Measurements from ENCODE around the gene LGALS9.
"Not testable (repeated sequence)": the region's sequence is repeated elsewhere in the genome, so short reads cannot be mapped to it uniquely, and the experiment has no call there.

Gene LGALS9

GRCh38 chr17:27636005-27636520, 5.1 kb downstream of the LGALS9 start:
- H3K4me3 ChIP-seq (ENCODE audit: insufficient read depth, low read depth, low read length); H3K9me3 ChIP-seq (ENCODE audit: control insufficient read depth, low read length); H3K36me3 ChIP-seq (ENCODE audit: control insufficient read depth, insufficient read depth, low read length); H3K27me3 ChIP-seq (ENCODE audit: control insufficient read depth, insufficient read depth, low read length, poor library complexity, severe bottlenecking); H3K27ac ChIP-seq (ENCODE audit: insufficient read depth, low read depth, low read length, poor library complexity, severe bottlenecking); H3K4me1 ChIP-seq (ENCODE audit: control insufficient read depth, insufficient read depth, low read length): not testable (repeated sequence)
- WGBS, 2 experiments = 94 to 98% methylated on average over 3 of the region's 3 CpGs

GRCh38 chr17:27637818-27638217, 6.8 kb downstream of the LGALS9 start:
- not testable (repeated sequence) for H3K27me3 ChIP-seq (ENCODE audit: control insufficient read depth, insufficient read depth, low read length, poor library complexity, severe bottlenecking); H3K9me3 ChIP-seq (ENCODE audit: control insufficient read depth, low read length); H3K4me3 ChIP-seq (ENCODE audit: insufficient read depth, low read depth, low read length); H3K36me3 ChIP-seq (ENCODE audit: control insufficient read depth, insufficient read depth, low read length); H3K27ac ChIP-seq (ENCODE audit: insufficient read depth, low read depth, low read length, poor library complexity, severe bottlenecking); H3K4me1 ChIP-seq (ENCODE audit: control insufficient read depth, insufficient read depth, low read length)
- 90 to 100% methylated on average over 1 to 3 of the region's 7 CpGs for WGBS, 2 experiments

DNA sequence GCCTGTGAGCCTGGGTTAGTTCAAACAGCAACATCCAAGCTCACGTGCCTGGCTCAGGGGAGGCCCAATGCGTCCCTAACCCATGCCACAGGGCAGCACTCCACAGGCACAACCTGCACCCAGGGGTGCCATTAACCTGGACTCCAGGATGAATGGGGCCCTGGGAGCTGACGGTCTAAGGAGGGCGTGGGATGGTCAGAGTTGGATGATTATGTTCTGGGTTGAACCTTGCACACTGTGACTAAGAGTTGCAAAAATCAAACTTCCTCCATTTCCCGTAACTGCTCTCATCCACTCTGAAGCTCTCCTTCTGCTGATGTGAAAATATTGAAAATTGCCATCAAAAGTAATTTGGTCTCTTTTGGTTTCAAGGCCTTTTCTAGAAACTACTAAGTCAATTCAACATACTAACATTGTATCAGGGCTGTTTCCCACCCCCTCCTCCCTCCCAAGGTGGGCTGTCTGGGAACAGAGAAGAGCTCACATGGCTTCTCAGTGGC, 7.5 kb downstream of the LGALS9 start:
- not testable (repeated sequence) for H3K36me3 ChIP-seq (ENCODE audit: control insufficient read depth, insufficient read depth, low read length); H3K9me3 ChIP-seq (ENCODE audit: control insufficient read depth, low read length); H3K4me3 ChIP-seq (ENCODE audit: insufficient read depth, low read depth, low read length); H3K4me1 ChIP-seq (ENCODE audit: control insufficient read depth, insufficient read depth, low read length); H3K27me3 ChIP-seq (ENCODE audit: control insufficient read depth, insufficient read depth, low read length, poor library complexity, severe bottlenecking); H3K27ac ChIP-seq (ENCODE audit: insufficient read depth, low read depth, low read length, poor library complexity, severe bottlenecking)
- 90% methylated on average over 1 of the region's 5 CpGs; no CpG with 5 or more reads in 1 of the 2 experiments for WGBS, 2 experiments

DNA sequence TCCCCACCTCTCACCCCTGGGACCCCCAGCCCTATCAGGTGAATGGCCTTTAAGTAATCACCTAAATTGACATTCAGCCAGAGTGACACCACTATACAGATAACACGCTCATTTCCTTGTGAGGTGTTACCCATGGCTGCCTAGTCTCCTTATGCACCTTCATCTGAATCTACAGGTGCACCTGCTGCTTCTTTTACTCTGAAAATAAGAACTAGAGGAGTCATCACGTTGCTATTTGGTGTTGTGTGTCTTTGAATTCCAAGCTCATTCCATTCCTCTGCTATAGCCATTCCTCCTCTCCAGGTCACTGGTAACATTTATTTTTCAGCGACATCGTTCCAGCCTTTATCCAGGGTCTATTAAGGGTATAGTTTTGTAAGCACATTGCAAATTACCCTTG, 9.8 kb downstream of the LGALS9 start:
- WGBS, 2 experiments = 90 to 99% methylated on average over 4 of the region's 4 CpGs

GRCh38 chr17:27644586-27644985, 13.6 kb downstream of the LGALS9 start:
- H3K9me3 ChIP-seq (ENCODE audit: control insufficient read depth, low read length) = no peaks in the 10 kb centered on the region
- no peaks in the 10 kb centered on the region for H3K4me1 ChIP-seq (ENCODE audit: control insufficient read depth, insufficient read depth, low read length)
- no peaks in the 10 kb centered on the region for H3K27me3 ChIP-seq (ENCODE audit: control insufficient read depth, insufficient read depth, low read length, poor library complexity, severe bottlenecking)
- 88% methylated on average over 9 of the region's 9 CpGs for WGBS, 2 experiments
- H3K36me3 ChIP-seq (ENCODE audit: control insufficient read depth, insufficient read depth, low read length) = no peaks in the 10 kb centered on the region
- no peak overlapping the region for H3K27ac ChIP-seq (ENCODE audit: insufficient read depth, low read depth, low read length, poor library complexity, severe bottlenecking)
- no peak overlapping the region for H3K4me3 ChIP-seq (ENCODE audit: insufficient read depth, low read depth, low read length)

More for the DNA sequence above, 9.8 kb downstream of the LGALS9 start:
- Histone ChIP-seq H3K36me3 (ENCODE audit: control insufficient read depth, insufficient read depth, low read length) (no peaks in the 10 kb centered on the region), H3K9me3 (ENCODE audit: control insufficient read depth, low read length) (no peaks in the 10 kb centered on the region), H3K4me1 (ENCODE audit: control insufficient read depth, insufficient read depth, low read length) (no peaks in the 10 kb centered on the region), H3K27me3 (ENCODE audit: control insufficient read depth, insufficient read depth, low read length, poor library complexity, severe bottlenecking) (no peaks in the 10 kb centered on the region), H3K4me3 (ENCODE audit: insufficient read depth, low read depth, low read length) (no peak overlapping the region), H3K27ac (ENCODE audit: insufficient read depth, low read depth, low read length, poor library complexity, severe bottlenecking) (no peak overlapping the region)

DNA sequence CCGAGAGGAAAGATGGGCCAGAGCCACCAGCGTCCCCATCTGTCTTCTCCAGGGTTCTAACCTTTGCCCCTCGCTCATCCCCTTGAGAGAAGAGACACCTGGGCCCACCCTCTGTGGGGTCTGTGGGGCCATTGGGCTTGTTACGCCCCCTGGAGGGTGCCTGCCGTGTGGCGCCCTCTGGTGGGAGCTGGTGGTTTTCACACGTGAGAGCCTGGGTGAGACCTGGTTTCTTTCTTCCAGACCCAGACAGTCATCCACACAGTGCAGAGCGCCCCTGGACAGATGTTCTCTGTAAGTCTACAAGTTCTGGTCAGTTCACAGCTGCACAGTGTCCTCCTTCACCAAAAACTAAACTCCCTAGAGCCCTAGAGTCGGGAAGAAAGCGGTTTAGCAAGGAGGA, 14.6 kb downstream of the LGALS9 start:
- WGBS, 2 experiments = 87 to 91% methylated on average over 2 of the region's 10 CpGs
- H3K27me3 ChIP-seq (ENCODE audit: control insufficient read depth, insufficient read depth, low read length, poor library complexity, severe bottlenecking); H3K36me3 ChIP-seq (ENCODE audit: control insufficient read depth, insufficient read depth, low read length); H3K4me3 ChIP-seq (ENCODE audit: insufficient read depth, low read depth, low read length); H3K9me3 ChIP-seq (ENCODE audit: control insufficient read depth, low read length); H3K4me1 ChIP-seq (ENCODE audit: control insufficient read depth, insufficient read depth, low read length); H3K27ac ChIP-seq (ENCODE audit: insufficient read depth, low read depth, low read length, poor library complexity, severe bottlenecking): not testable (repeated sequence)

DNA sequence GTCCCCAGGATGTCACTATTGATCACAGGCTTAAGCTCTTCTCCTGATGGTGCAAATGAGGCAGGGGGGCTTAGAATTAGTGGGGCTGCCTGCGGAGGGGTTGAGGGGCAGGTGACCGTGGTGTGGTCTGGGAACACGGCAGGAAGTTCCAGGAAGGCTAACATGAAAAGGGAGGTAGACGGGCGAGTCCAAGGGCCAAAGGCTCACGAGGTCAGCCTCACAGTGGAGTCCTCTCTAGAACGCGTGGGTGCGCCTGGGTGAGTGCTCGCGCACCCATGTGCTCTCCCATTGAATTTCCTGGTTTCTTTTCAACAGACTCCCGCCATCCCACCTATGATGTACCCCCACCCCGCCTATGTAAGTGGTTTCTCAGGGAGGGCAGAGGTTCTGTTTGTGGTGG, 15.2 kb downstream of the LGALS9 start:
- Histone ChIP-seq H3K27me3 (ENCODE audit: control insufficient read depth, insufficient read depth, low read length, poor library complexity, severe bottlenecking) (no peaks in the 10 kb centered on the region), H3K9me3 (ENCODE audit: control insufficient read depth, low read length) (no peaks in the 10 kb centered on the region), H3K27ac (ENCODE audit: insufficient read depth, low read depth, low read length, poor library complexity, severe bottlenecking) (no peak overlapping the region), H3K4me3 (ENCODE audit: insufficient read depth, low read depth, low read length) (no peak overlapping the region), H3K4me1 (ENCODE audit: control insufficient read depth, insufficient read depth, low read length) (no peaks in the 10 kb centered on the region), H3K36me3 (ENCODE audit: control insufficient read depth, insufficient read depth, low read length) (no peaks in the 10 kb centered on the region)
- whole genome bisulfite sequencing, 2 experiments = 94 to 96% methylated on average over 13 of the region's 13 CpGs

GRCh38 chr17:27647765-27648164, 16.8 kb downstream of the LGALS9 start:
- Histone ChIP-seq H3K36me3 (ENCODE audit: control insufficient read depth, insufficient read depth, low read length) (no peaks in the 10 kb centered on the region), H3K4me3 (ENCODE audit: insufficient read depth, low read depth, low read length) (no peak overlapping the region), H3K27me3 (ENCODE audit: control insufficient read depth, insufficient read depth, low read length, poor library complexity, severe bottlenecking) (no peaks in the 10 kb centered on the region), H3K9me3 (ENCODE audit: control insufficient read depth, low read length) (no peaks in the 10 kb centered on the region), H3K27ac (ENCODE audit: insufficient read depth, low read depth, low read length, poor library complexity, severe bottlenecking) (no peak overlapping the region), H3K4me1 (ENCODE audit: control insufficient read depth, insufficient read depth, low read length) (no peaks in the 10 kb centered on the region)
- 88 to 90% methylated on average over 9 of the region's 9 CpGs for WGBS, 2 experiments

DNA sequence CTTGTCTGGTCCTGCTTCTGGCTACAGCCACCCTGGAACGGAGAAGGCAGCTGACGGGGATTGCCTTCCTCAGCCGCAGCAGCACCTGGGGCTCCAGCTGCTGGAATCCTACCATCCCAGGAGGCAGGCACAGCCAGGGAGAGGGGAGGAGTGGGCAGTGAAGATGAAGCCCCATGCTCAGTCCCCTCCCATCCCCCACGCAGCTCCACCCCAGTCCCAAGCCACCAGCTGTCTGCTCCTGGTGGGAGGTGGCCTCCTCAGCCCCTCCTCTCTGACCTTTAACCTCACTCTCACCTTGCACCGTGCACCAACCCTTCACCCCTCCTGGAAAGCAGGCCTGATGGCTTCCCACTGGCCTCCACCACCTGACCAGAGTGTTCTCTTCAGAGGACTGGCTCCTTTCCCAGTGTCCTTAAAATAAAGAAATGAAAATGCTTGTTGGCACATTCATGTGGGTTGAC, 18.2 kb downstream of the LGALS9 start:
- H3K4me1 ChIP-seq (ENCODE audit: control insufficient read depth, insufficient read depth, low read length); H3K36me3 ChIP-seq (ENCODE audit: control insufficient read depth, insufficient read depth, low read length); H3K27me3 ChIP-seq (ENCODE audit: control insufficient read depth, insufficient read depth, low read length, poor library complexity, severe bottlenecking); H3K27ac ChIP-seq (ENCODE audit: insufficient read depth, low read depth, low read length, poor library complexity, severe bottlenecking); H3K9me3 ChIP-seq (ENCODE audit: control insufficient read depth, low read length); H3K4me3 ChIP-seq (ENCODE audit: insufficient read depth, low read depth, low read length): not testable (repeated sequence)
- WGBS, 2 experiments = 59 to 62% methylated on average over 5 of the region's 5 CpGs

- Histone ChIP-seq H3K4me1 (ENCODE audit: control insufficient read depth, insufficient read depth, low read length) (no peaks in the 10 kb centered on the region), H3K27ac (ENCODE audit: insufficient read depth, low read depth, low read length, poor library complexity, severe bottlenecking) (no peak overlapping the region), H3K9me3 (ENCODE audit: control insufficient read depth, low read length) (no peaks in the 10 kb centered on the region), H3K27me3 (ENCODE audit: control insufficient read depth, insufficient read depth, low read length, poor library complexity, severe bottlenecking) (no peaks in the 10 kb centered on the region), H3K4me3 (ENCODE audit: insufficient read depth, low read depth, low read length) (no peak overlapping the region), H3K36me3 (ENCODE audit: control insufficient read depth, insufficient read depth, low read length) (no peaks in the 10 kb centered on the region)
- 91 to 92% methylated on average over 16 of the region's 16 CpGs for WGBS, 2 experiments
Observed at GRCh38 chr17:27649929-27650328, 18.9 kb downstream of the LGALS9 start.

GRCh38 chr17:27650836-27651235, 19.8 kb downstream of the LGALS9 start:
- Histone ChIP-seq H3K27me3 (ENCODE audit: control insufficient read depth, insufficient read depth, low read length, poor library complexity, severe bottlenecking) (no peaks in the 10 kb centered on the region), H3K4me3 (ENCODE audit: insufficient read depth, low read depth, low read length) (no peak overlapping the region), H3K27ac (ENCODE audit: insufficient read depth, low read depth, low read length, poor library complexity, severe bottlenecking) (no peak overlapping the region), H3K36me3 (ENCODE audit: control insufficient read depth, insufficient read depth, low read length) (no peaks in the 10 kb centered on the region), H3K4me1 (ENCODE audit: control insufficient read depth, insufficient read depth, low read length) (no peaks in the 10 kb centered on the region), H3K9me3 (ENCODE audit: control insufficient read depth, low read length) (no peaks in the 10 kb centered on the region)
- 90 to 93% methylated on average over 11 of the region's 11 CpGs for WGBS, 2 experiments
